Endothelial cell of umbilical vein (primary cell): Measurements from ENCODE around the gene TNPO2. TPM values are rescaled to one million over a fixed set of nuclear protein-coding genes. Genes with fewer than 3 reads are reported as not detected.

Experiments
- BruUV-seq: library from RNA; stranded (reverse); fragments of 400-500 nt; replicated peaks from 2 replicates; lab custom pipeline; 2021; lab: Mats Ljungman, UMichigan
- CTCF ChIA-PET: fragments of 300-600, 350-600 bp; sonication (Branson Sonifier 250); formaldehyde crosslinking; loops from one replicate; lab custom pipeline; 2021; ENCODE audit warnings: antibody characterized with exemption, inconsistent platforms; lab: Charles Lee
- POLR2A ChIA-PET: fragments of 300-600, 350-600 bp; sonication (Branson Sonifier 250); formaldehyde crosslinking; loops from one replicate; lab custom pipeline; 2021; ENCODE audit warnings: antibody characterized with exemption, inconsistent platforms; lab: Charles Lee
- DNase-seq: peaks from one replicate; pipeline ENCODE4 v3.0.0-alpha.2; 2011; ENCODE audit warnings: low read depth, low spot score
- FAIRE-seq: peaks from 2 replicates; lab custom pipeline; 2011; peaks lifted over from hg19 to GRCh38; lab: Jason Lieb, UNC
- H2AFZ ChIP-seq: 2 replicates; pipeline ENCODE4 v1.6.0; 2012; ENCODE audit warnings: low read depth, low read length, control low read depth, inconsistent platforms
- H3K27ac ChIP-seq: 2 replicates; pipeline ENCODE4 v1.5.1; 2011; ENCODE audit warnings: low read depth, mild to moderate bottlenecking, control low read depth, low read length, moderate library complexity; ENCODE audit not compliant: insufficient read depth
- H3K27me3 ChIP-seq, 2 experiments: 2 replicates each; pipeline versions ENCODE4 v1.6.0 to v1.6.1; 2011; ENCODE audit warnings: low read length in 2 of 2, mixed read lengths in 1 of 2; ENCODE audit not compliant: control insufficient read depth in 2 of 2, insufficient read depth in 2 of 2
- H3K36me3 ChIP-seq, 2 experiments: 2 replicates in 1 of 2; 3 replicates in 1 of 2; pipeline ENCODE4 v1.5.1; 2011; ENCODE audit warnings: low read length in 2 of 2, mild to moderate bottlenecking in 1 of 2, moderate library complexity in 1 of 2; ENCODE audit not compliant: control insufficient read depth in 2 of 2, insufficient read depth in 2 of 2; ENCODE audit errors: extremely low read depth in 1 of 2
- H3K4me1 ChIP-seq: 3 replicates; pipeline ENCODE4 v1.5.1; 2011; ENCODE audit warnings: mild to moderate bottlenecking, low read length; ENCODE audit not compliant: control insufficient read depth, insufficient read depth; ENCODE audit errors: extremely low read depth
- H3K4me2 ChIP-seq: 2 replicates; pipeline ENCODE4 v1.6.1; 2011; ENCODE audit warnings: low read length, control low read depth, mixed read lengths; ENCODE audit not compliant: insufficient read depth
- H3K4me3 ChIP-seq, 3 experiments: fragments of 200-600 bp in 1 of 3; sonication (generic), shearing (Covaris generic) in 1 of 3; replicated peaks in 1 of 3; 2 replicates each; pipeline ENCODE4 v1.5.1; 2011 to 2016; ENCODE audit warnings: control low read depth in 3 of 3, low read length in 3 of 3, mild to moderate bottlenecking in 2 of 3, inconsistent platforms in 1 of 3, low read depth in 1 of 3, moderate library complexity in 1 of 3; ENCODE audit not compliant: insufficient read depth in 1 of 3
- H3K79me2 ChIP-seq: 2 replicates; pipeline ENCODE4 v1.6.0; 2012; ENCODE audit warnings: low read length, inconsistent platforms; ENCODE audit not compliant: control insufficient read depth, insufficient read depth
- H3K9ac ChIP-seq: replicated peaks from 2 replicates; pipeline ENCODE3; 2011; ENCODE audit warnings: low read length, control low read depth; ENCODE audit not compliant: insufficient read depth; ENCODE audit errors: extremely low read depth
- H3K9me1 ChIP-seq: replicated peaks from 3 replicates; pipeline ENCODE4 v1.6.0; 2011; ENCODE audit warnings: mild to moderate bottlenecking, low read length; ENCODE audit not compliant: control insufficient read depth, insufficient read depth; ENCODE audit errors: extremely low read depth
- H3K9me3 ChIP-seq: replicated peaks from 2 replicates; pipeline ENCODE4 v1.5.1; 2012; ENCODE audit warnings: low read length, inconsistent platforms; ENCODE audit not compliant: control insufficient read depth, insufficient read depth
- H4K20me1 ChIP-seq: replicated peaks from 2 replicates; pipeline ENCODE3; 2011; ENCODE audit warnings: mild to moderate bottlenecking, low read length; ENCODE audit not compliant: control insufficient read depth, insufficient read depth; ENCODE audit errors: extremely low read depth
- CTCF ChIP-seq, 2 donors: IDR thresholded peaks; 1 replicate in 1 of 2; 2 replicates in 1 of 2; pipeline ENCODE4 v1.5.1; 2011; ENCODE audit warnings: low read length in 2 of 2, mild to moderate bottlenecking in 2 of 2, moderate library complexity in 2 of 2, control low read depth in 1 of 2, inconsistent platforms in 1 of 2, low read depth in 1 of 2; ENCODE audit not compliant: insufficient read depth in 1 of 2; ENCODE audit errors: extremely low read depth in 1 of 2
- EZH2 ChIP-seq: IDR thresholded peaks from 2 replicates; pipeline ENCODE4 v1.6.1; 2012; ENCODE audit warnings: borderline replicate concordance, low read depth, mild to moderate bottlenecking, moderate library complexity, low read length, inconsistent platforms; ENCODE audit not compliant: severe bottlenecking
- FOS ChIP-seq: IDR thresholded peaks from 2 replicates; pipeline ENCODE4 v1.6.1; 2011; ENCODE audit warnings: mild to moderate bottlenecking, low read length, moderate library complexity, borderline replicate concordance; ENCODE audit not compliant: insufficient read depth
- GATA2 ChIP-seq: IDR thresholded peaks from 2 replicates; pipeline ENCODE4 v1.7.0; 2011; ENCODE audit warnings: low read depth, mild to moderate bottlenecking, moderate library complexity, mixed read lengths, low read length; ENCODE audit not compliant: insufficient read length, insufficient read depth
- JUN ChIP-seq: IDR thresholded peaks from 2 replicates; pipeline ENCODE4 v1.6.1; 2011; ENCODE audit warnings: borderline replicate concordance, low read depth; ENCODE audit not compliant: insufficient read length, insufficient read depth
- MAX ChIP-seq: IDR thresholded peaks from 2 replicates; pipeline ENCODE4 v1.6.1; 2011; ENCODE audit not compliant: insufficient read depth, insufficient read length
- MYC ChIP-seq: IDR thresholded peaks from one replicate; pipeline ENCODE4 v1.6.1; 2011; ENCODE audit warnings: mild to moderate bottlenecking, low read depth, low read length
- POLR2A ChIP-seq: IDR thresholded peaks from 2 replicates; pipeline ENCODE4 v1.6.1; 2012; ENCODE audit warnings: low read depth, mild to moderate bottlenecking, control low read depth, low read length
- POLR2AphosphoS5 ChIP-seq: IDR thresholded peaks from 2 replicates; pipeline ENCODE4 v1.6.1; 2012; ENCODE audit warnings: low read depth, mild to moderate bottlenecking, control low read depth, low read length, moderate library complexity; ENCODE audit not compliant: insufficient read depth
- dilution Hi-C: fragments of 300-500 bp; cut with MboI; formaldehyde crosslinking; loops from one replicate; pipeline ENCODE4 v1.15.0; 2019; ENCODE audit warnings: low sequenced_read_pairs; ENCODE audit not compliant: extremely low pct_ligation_motif_present
- intact Hi-C: fragments of 100-400 bp; cut with micrococcal nuclease; formaldehyde crosslinking; loops from one replicate; pipeline ENCODE4 v1.10.0; 2022
- polyA plus RNA-seq, 4 experiments: library from polyadenylated mRNA; depleted of rRNA in 3 of 4; stranded (reverse) in 3 of 4; unstranded in 1 of 4; fragments of >200 nt; gene quantifications; 2 replicates each; pipeline versions ENCODE4 v1.2.1 to v1.2.3, GENCODE V29; 2011 to 2012; ENCODE audit warnings: missing spikeins in 1 of 4
- total RNA-seq: library from RNA; stranded (reverse); gene quantifications from 2 replicates; pipeline ENCODE4 v1.2.3, GENCODE V29; 2021

Gene TNPO2
- total and polyA plus RNA-seq, 2 donors (not counting 3 experiments of a cell fraction or from before 2014, with no cell fraction given) = 94.5 to 98.8 TPM

- no peak overlapping the region for H3K4me2 ChIP-seq
- H3K27me3 ChIP-seq = no peaks in the 10 kb centered on the region
- H3K79me2 ChIP-seq = no peaks in the 10 kb centered on the region
- POLR2A ChIA-PET = no interaction called here
- TF ChIP-seq FOS (no peak), JUN (no peak), CTCF (IDR thresholded peaks at IDR 0.05; ENCODE audit: extremely low read depth in 1 of 2, insufficient read depth in 1 of 2, low read depth in 1 of 2, low read length in 2 of 2) (no peak), EZH2 (no peak), GATA2 (no peak), MAX (no peak), POLR2AphosphoS5 (no peak), POLR2A (no peak), MYC (no peak)
- intact Hi-C loops (no loop called here), dilution Hi-C loops (no loop called here)
- FAIRE-seq = no peak
- no peak overlapping the region for H3K4me3 ChIP-seq
- H3K9me1 ChIP-seq = no peaks in the 10 kb centered on the region
- CTCF ChIA-PET = no interaction called here
- no peak for DNase-seq
- H3K9ac ChIP-seq = no peak overlapping the region
- no peaks in the 10 kb centered on the region for H4K20me1 ChIP-seq
- H3K4me1 ChIP-seq = peaks cover 2% of the 10 kb centered on the region
- no peak overlapping the region for H3K27ac ChIP-seq
- H3K36me3 ChIP-seq = peaks cover 0 to 5% of the 10 kb centered on the region in 2 experiments
- no peak overlapping the region for H2AFZ ChIP-seq
- no peaks in the 10 kb centered on the region for H3K9me3 ChIP-seq
- BruUV-seq = no TSS peak
These were observed 62.8 kb downstream of the TNPO2 start for GRCh38 chr19:12660980-12661379.
